Ascending aorta (tissue), 2 donors: ENCODE data around the gene TRAPPC1. TPM values are rescaled to one million over a fixed set of nuclear protein-coding genes. Genes with fewer than 3 reads are reported as not detected.

ENCODE experiments used
- DNase-seq, 2 donors: peaks; one replicate each; pipeline ENCODE4 v3.0.0-alpha.2; 2019; ENCODE audit warnings: low spot score in 2 of 2
- H3K27ac ChIP-seq, 2 donors: fragments of 200-600 bp; sonication (generic); one replicate each; pipeline ENCODE4 v1.5.1; 2016 to 2017; ENCODE audit warnings: mild to moderate bottlenecking in 1 of 2
- H3K27me3 ChIP-seq: fragments of 200-600 bp; sonication (generic); one replicate; pipeline ENCODE4 v1.5.1; 2017
- H3K36me3 ChIP-seq, 2 donors: fragments of 200-600 bp; sonication (generic); one replicate each; pipeline ENCODE4 v1.5.1; 2016
- H3K4me1 ChIP-seq, 2 donors: fragments of 200-600 bp; sonication (generic); one replicate each; pipeline ENCODE4 v1.5.1; 2016 to 2017; ENCODE audit warnings: mild to moderate bottlenecking in 1 of 2
- H3K4me3 ChIP-seq, 2 donors: fragments of 200-600 bp; sonication (generic); one replicate each; pipeline ENCODE4 v1.5.1; 2016 to 2017; ENCODE audit warnings: mild to moderate bottlenecking in 1 of 2
- H3K9me3 ChIP-seq, 2 donors: fragments of 200-600 bp; sonication (generic); one replicate each; pipeline ENCODE4 v1.5.1; 2016
- intact Hi-C: fragments of 100-400 bp; cut with DNase I; formaldehyde crosslinking; loops from one replicate; pipeline ENCODE4 v1.15.1; 2023
- total RNA-seq: library from RNA; depleted of rRNA; stranded (reverse); fragments of >200 nt; gene quantifications from one replicate; pipeline ENCODE4 v1.1.0, GENCODE V29; 2016
- TF ChIP-seq, protein P1 (sequence below), 3 experiments: fragments of 200-600 bp in 2 of 3; fragments of 450-650 bp in 1 of 3; sonication (generic) in 2 of 3; IDR thresholded peaks; one replicate each; pipeline ENCODE4 v1.5.1; 2016 to 2019; ENCODE audit warnings: antibody characterized with exemption in 3 of 3, mild to moderate bottlenecking in 1 of 3, moderate library complexity in 1 of 3

The TRAPPC1 gene
- total RNA-seq, 1 donor from 2014 or later, result 36.0 TPM

DNA sequence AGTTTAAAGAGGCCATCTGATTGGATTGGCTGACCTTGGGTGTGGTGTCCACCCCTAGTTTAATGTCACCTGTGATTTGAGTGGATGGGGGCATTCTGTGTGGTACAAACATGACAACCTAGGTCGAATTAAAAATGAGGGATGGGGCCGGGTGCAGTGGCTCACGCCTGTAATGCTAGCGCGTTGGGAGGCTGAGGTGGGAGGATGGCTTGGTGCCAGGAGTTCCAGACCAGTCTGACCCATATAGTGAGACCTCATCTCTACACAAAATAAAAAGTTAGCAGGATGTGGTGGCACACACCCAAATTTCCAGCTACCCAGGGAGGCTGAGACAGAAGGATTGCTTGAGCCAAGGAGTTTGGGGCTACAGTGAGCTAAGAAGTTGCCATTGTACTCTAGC lies 14.7 kb upstream of the TRAPPC1 start:
- TF ChIP-seq, protein P1, sequence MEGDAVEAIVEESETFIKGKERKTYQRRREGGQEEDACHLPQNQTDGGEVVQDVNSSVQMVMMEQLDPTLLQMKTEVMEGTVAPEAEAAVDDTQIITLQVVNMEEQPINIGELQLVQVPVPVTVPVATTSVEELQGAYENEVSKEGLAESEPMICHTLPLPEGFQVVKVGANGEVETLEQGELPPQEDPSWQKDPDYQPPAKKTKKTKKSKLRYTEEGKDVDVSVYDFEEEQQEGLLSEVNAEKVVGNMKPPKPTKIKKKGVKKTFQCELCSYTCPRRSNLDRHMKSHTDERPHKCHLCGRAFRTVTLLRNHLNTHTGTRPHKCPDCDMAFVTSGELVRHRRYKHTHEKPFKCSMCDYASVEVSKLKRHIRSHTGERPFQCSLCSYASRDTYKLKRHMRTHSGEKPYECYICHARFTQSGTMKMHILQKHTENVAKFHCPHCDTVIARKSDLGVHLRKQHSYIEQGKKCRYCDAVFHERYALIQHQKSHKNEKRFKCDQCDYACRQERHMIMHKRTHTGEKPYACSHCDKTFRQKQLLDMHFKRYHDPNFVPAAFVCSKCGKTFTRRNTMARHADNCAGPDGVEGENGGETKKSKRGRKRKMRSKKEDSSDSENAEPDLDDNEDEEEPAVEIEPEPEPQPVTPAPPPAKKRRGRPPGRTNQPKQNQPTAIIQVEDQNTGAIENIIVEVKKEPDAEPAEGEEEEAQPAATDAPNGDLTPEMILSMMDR (IDR thresholded peaks at IDR 0.05), result no peak
- Histone ChIP-seq H3K36me3 (peaks cover 42 to 71% of the 10 kb centered on the region in 2 donors), H3K9me3 (no peaks in the 10 kb centered on the region), H3K27ac (no peak overlapping the region), H3K4me3 (no peak overlapping the region), H3K27me3 (no peaks in the 10 kb centered on the region), H3K4me1 (no peaks in the 10 kb centered on the region)
- DNase-seq, result no peak
- intact Hi-C loops, result no loop called here

DNA sequence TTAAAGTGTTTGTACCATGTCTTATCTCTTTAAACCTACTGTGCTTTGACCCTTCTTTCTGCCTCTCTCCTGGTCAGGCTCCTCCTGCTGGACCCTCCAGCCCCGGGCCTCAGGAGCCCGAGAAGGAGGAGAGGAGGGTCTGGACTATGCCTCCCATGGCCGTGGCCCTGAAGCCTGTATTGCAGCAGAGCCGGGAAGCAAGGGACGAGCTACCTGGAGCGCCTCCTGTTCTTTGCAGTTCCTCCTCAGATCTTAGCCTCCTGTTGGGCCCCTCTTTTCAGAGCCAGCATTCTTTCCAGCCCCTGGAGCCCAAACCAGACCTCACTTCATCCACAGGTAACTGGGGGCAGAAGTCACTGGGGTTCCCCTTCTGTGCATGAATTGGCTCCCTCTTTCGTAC lies 13.9 kb upstream of the TRAPPC1 start:
- intact Hi-C loops, result no loop called here
- H3K36me3 ChIP-seq, result peaks cover 49 to 77% of the 10 kb centered on the region in 2 donors
- DNase-seq, result no peak

DNA sequence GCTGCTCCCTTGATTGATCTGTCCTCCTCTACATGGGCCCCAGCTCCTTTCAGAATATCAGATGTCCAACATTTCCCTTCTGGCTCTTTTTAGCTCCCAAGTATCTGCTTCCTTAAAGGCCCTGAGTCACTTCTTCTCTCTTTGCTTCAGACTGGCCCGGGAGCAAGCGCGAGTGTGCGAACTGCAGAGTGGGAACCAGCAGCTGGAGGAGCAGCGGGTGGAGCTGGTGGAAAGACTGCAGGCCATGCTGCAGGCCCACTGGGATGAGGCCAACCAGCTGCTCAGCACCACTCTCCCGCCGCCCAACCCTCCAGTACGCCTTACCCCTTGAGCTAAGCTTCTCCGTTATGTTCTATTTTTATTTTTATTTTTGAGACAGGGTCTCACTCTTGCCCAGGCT lies 12.6 kb upstream of the TRAPPC1 start:
- DNase-seq, result no peak

More for the DNA sequence above, 13.9 kb upstream of the TRAPPC1 start:
- no peaks in the 10 kb centered on the region for H3K4me1 ChIP-seq
- H3K4me3 ChIP-seq, result no peak overlapping the region
- no peaks in the 10 kb centered on the region for H3K9me3 ChIP-seq
- no peak overlapping the region for H3K27ac ChIP-seq
- no peaks in the 10 kb centered on the region for H3K27me3 ChIP-seq
- TF ChIP-seq, protein P1 (IDR thresholded peaks at IDR 0.05), result no peak

DNA sequence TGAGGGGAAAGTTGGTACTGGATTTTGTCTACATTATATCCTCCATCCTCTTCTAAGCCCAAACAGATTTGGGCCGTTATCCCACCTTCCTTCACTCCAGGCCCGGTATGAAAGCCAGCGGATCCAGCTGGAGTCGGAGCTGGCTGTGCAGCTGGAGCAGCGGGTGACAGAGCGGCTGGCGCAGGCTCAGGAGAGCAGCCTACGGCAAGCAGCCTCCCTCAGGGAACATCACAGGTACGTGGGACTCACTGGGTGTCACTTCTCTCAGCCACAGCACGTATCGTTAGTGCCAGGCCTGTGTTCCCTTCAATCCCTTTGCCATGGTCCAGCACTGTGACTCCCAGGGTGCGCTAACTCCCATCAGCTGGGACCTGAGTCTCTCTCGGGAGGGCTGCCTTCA lies 11.5 kb upstream of the TRAPPC1 start:
- intact Hi-C loops, result no loop called here
- Histone ChIP-seq H3K27ac (no peak overlapping the region), H3K9me3 (no peaks in the 10 kb centered on the region), H3K27me3 (no peaks in the 10 kb centered on the region), H3K4me1 (no peaks in the 10 kb centered on the region), H3K4me3 (no peak overlapping the region), H3K36me3 (peaks cover 62 to 81% of the 10 kb centered on the region in 2 donors)
- no peak for DNase-seq
- TF ChIP-seq, protein P1 (IDR thresholded peaks at IDR 0.05), result no peak

More for the DNA sequence above, 12.6 kb upstream of the TRAPPC1 start:
- TF ChIP-seq, protein P1 (IDR thresholded peaks at IDR 0.05), result no peak
- Histone ChIP-seq H3K4me3 (no peak overlapping the region), H3K4me1 (no peaks in the 10 kb centered on the region), H3K27me3 (no peaks in the 10 kb centered on the region), H3K27ac (no peak overlapping the region), H3K36me3 (peaks cover 60 to 86% of the 10 kb centered on the region in 2 donors), H3K9me3 (no peaks in the 10 kb centered on the region)
- intact Hi-C loops, result no loop called here

DNA sequence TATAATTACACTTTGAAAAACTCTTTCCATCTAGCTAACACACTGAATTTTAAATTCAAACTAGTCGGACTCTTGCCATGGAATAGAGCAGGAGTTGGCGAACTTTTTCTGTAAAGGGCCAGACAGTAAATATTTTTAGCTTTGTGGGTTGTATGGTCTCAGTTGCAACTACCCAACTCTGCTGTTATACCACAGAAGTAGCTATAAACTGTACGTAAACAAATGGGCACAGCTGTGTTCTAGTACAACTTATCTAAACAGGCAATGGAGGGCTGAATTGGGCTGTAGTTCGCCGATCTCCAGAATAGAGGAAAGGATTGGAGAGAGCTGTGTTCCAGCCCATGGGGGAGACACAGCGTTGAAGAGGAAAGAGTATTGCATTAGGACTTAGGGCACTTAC lies 9.0 kb upstream of the TRAPPC1 start:
- Histone ChIP-seq H3K4me3 (no peak overlapping the region), H3K4me1 (no peaks in the 10 kb centered on the region), H3K9me3 (no peaks in the 10 kb centered on the region), H3K27ac (no peak overlapping the region), H3K36me3 (peaks cover 55 to 77% of the 10 kb centered on the region in 2 donors), H3K27me3 (no peaks in the 10 kb centered on the region)
- no peak for DNase-seq
- intact Hi-C loops, result no loop called here
- TF ChIP-seq, protein P1 (IDR thresholded peaks at IDR 0.05), result no peak

DNA sequence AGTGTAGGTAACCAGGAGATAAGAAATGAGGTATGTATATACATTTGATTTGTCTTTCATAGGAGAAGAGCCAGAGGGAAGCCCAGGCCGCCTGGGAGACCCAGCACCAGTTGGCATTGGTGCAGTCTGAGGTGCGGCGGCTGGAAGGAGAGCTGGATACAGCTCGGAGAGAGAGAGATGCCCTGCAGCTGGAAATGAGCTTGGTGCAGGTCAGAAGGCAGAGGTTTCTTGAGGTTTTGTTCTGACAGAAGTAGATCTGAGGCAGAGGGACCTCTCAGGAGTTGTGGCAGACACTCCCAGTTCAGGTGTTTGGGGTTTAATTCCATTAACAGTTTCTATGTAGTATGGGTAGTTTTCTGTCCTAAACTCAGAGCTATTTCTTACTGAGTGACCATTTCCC lies 8.3 kb upstream of the TRAPPC1 start:
- no peak for DNase-seq
- H3K27ac ChIP-seq, result no peak overlapping the region
- H3K36me3 ChIP-seq, result peaks cover 50 to 70% of the 10 kb centered on the region in 2 donors
- H3K4me1 ChIP-seq, result no peaks in the 10 kb centered on the region
- H3K9me3 ChIP-seq, result no peaks in the 10 kb centered on the region
- intact Hi-C loops, result no loop called here
- TF ChIP-seq, protein P1 (IDR thresholded peaks at IDR 0.05), result no peak
- no peak overlapping the region for H3K4me3 ChIP-seq
- no peaks in the 10 kb centered on the region for H3K27me3 ChIP-seq
